Psoas muscle (tissue), 8 donors: ENCODE results near the gene VSIG2. TPM values are rescaled to one million over a fixed set of nuclear protein-coding genes. Genes with fewer than 3 reads are reported as not detected.

Experiments
- ATAC-seq, 4 donors: fragments of 200-7000 bp; cut with Tn5 transposase; one replicate each; pipeline ENCODE4 v1.9.1; 2020; ENCODE audit warnings: moderate library complexity in 3 of 4, mild to moderate bottlenecking in 2 of 4
- DNase-seq, 2 donors: peaks; one replicate each; pipeline ENCODE4 v3.0.0-alpha.2; 2020
- H3K27ac ChIP-seq: fragments of 200-600 bp; one replicate; pipeline ENCODE4 v1.8.0; 2022
- H3K27me3 ChIP-seq, 3 donors: fragments of 200-600 bp in 1 of 3; one replicate each; pipeline versions ENCODE4 v1.6.1 to v1.8.0; 2013 to 2022; ENCODE audit warnings: low read length in 2 of 3, mild to moderate bottlenecking in 2 of 3, moderate library complexity in 1 of 3; ENCODE audit not compliant: insufficient read depth in 3 of 3
- H3K36me3 ChIP-seq, 2 donors: fragments of 200-600 bp in 1 of 2; one replicate each; pipeline versions ENCODE4 v1.6.1 to v1.8.0; 2013 to 2022; ENCODE audit warnings: low read depth in 1 of 2, mild to moderate bottlenecking in 1 of 2, moderate library complexity in 1 of 2; ENCODE audit not compliant: insufficient read depth in 1 of 2
- H3K4me1 ChIP-seq: fragments of 200-600 bp; one replicate; pipeline ENCODE4 v1.8.0; 2022
- H3K4me3 ChIP-seq: fragments of 200-600 bp; one replicate; pipeline ENCODE4 v1.8.0; 2022; ENCODE audit warnings: mild to moderate bottlenecking
- H3K9me3 ChIP-seq: fragments of 200-600 bp; one replicate; pipeline ENCODE4 v1.8.0; 2022
- WGBS, 3 donors: extraction: QIAGEN DNeasy Blood & Tissue Kit; methylation state at CpG; one replicate each; pipeline versions ENCODE4 v1.1.6 to v1.1.7; 2013; 5-methylcytosine and 5-hydroxymethylcytosine counted together
- intact Hi-C, 2 donors: fragments of 100-400 bp; cut with DNase I; formaldehyde crosslinking; loops; one replicate each; pipeline versions ENCODE4 v1.11.0 to v1.14.2; 2022
- polyA plus RNA-seq, 3 donors: library from polyadenylated mRNA; stranded (reverse); fragments of 200-250 nt; gene quantifications; one replicate each; pipeline ENCODE4 v1.2.3, GENCODE V29; 2013
- total RNA-seq, 4 donors: library from RNA; stranded (reverse); fragmentation: NEBNext Ultra II Directional in 2 of 4; extraction: Animal tissue kit (Norgen Biotek cat#: 25700) in 2 of 4; gene quantifications; one replicate each; pipeline versions ENCODE4 v1.2.1 to v1.2.4, GENCODE V29; 2021 to 2023
- TF ChIP-seq, protein P1 (sequence below): fragments of 200-600 bp; IDR thresholded peaks from one replicate; pipeline ENCODE4 v1.8.0; 2022; ENCODE audit warnings: antibody characterized with exemption
- donor health status: healthy with polysubstance abuse.
- donor health status: DM: no; HTN: no; CAD: no; lungs with moderate emphysema.
- donor health status: Bipolar disorder and iron deficiency.
- donor health status: healthy.
- donor health status: DM: yes; HTN: yes; CAD: no.
- donor health status: DM: no; HTN: no; CAD: no.
- donor health status: DM: no; HTN: no; CAD: no.
- donor health status: DM: yes; HTN: yes; CAD: no.

The VSIG2 gene
- total and polyA plus RNA-seq, 7 donors: 0.15 to 0.58 (median 0.36) TPM

DNA sequence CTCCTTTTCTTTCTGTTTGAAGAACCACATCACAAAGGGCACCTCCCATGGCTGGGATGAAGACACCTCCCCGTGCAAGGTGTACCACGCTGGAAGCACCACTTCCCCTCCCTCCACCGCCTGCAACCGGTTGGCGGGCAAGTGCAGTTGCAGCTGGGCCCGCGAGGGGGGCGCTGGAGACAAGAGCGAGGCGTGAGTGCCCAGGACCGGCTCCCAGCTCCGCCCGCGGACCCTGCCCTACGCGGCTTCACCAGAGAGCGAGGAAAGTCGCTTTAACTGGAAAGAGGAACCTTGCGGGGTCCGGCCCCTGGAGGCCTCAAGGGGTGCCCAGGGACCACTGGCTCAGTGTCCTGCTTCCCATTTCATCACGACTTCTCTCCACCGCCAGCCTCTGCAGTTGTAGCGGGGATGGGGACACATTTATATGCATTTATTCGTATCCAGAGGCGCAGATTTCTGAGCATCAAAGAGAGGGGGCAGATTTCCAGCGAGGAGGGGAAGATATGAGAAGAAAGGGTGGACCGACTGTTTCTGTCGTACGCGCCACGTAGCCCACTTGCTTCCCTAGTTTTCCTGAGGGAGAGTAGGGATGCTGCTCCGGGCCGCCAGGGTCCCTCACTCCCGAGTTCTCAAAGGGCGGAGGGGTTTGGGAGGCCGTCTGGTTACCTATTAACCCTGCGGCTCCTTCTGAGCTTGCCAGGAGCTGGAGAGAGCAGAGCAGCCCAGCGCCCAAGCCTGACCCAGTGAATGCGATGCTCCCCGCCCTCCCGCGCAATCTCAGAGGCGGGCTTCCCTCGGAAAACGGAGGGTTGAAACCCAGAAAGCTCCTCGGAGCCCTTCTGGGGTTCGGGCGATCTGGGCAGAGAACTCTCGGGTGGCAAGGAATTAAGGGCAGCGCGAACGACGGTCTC, 6.6 kb upstream of the VSIG2 start:
- intact Hi-C loops: no loop called here
- Histone ChIP-seq H3K27ac (peak overlapping the region; percentile 81), H3K4me1 (peaks cover 27% of the 10 kb centered on the region), H3K4me3 (peak overlapping the region; percentile 74), H3K9me3 (no peaks in the 10 kb centered on the region), H3K27me3 (peaks cover 0 to 60% (median 26%) of the 10 kb centered on the region in 3 donors), H3K36me3 (peaks cover 0 to under 1% of the 10 kb centered on the region in 2 donors)
- peak; percentile 74 to 78 for DNase-seq
- ATAC-seq: peak; percentile 66 to 76 (median 72)
- 6 to 12% (median 10%) methylated on average over 53 of the region's 53 CpGs for WGBS, 3 donors
- TF ChIP-seq, protein P1, sequence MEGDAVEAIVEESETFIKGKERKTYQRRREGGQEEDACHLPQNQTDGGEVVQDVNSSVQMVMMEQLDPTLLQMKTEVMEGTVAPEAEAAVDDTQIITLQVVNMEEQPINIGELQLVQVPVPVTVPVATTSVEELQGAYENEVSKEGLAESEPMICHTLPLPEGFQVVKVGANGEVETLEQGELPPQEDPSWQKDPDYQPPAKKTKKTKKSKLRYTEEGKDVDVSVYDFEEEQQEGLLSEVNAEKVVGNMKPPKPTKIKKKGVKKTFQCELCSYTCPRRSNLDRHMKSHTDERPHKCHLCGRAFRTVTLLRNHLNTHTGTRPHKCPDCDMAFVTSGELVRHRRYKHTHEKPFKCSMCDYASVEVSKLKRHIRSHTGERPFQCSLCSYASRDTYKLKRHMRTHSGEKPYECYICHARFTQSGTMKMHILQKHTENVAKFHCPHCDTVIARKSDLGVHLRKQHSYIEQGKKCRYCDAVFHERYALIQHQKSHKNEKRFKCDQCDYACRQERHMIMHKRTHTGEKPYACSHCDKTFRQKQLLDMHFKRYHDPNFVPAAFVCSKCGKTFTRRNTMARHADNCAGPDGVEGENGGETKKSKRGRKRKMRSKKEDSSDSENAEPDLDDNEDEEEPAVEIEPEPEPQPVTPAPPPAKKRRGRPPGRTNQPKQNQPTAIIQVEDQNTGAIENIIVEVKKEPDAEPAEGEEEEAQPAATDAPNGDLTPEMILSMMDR: peak; percentile 66

DNA sequence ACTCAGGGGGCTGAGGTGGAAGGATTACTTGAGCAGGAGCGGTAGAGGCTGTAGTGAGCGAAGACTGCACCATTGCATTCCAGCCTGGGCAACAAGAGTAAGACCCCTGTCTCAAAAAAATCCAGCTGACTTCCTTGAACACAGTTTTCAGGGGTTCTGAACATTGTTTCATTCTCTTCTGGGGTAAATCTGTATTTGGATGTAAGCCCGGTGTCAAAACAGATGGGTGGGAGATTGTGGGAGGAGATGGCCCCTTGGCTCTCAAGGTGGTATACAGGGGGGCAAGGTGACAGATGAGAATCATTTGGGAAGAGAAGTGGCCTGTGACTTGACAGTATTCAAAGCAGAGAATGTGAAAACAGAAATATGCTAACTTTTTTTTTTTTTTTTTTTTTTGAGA, 5.3 kb upstream of the VSIG2 start:
- DNase-seq: no peak
- no peak for ATAC-seq
- Histone ChIP-seq H3K27ac (no peak overlapping the region), H3K9me3 (no peaks in the 10 kb centered on the region), H3K4me1 (peaks cover 18% of the 10 kb centered on the region), H3K4me3 (no peak overlapping the region), H3K27me3 (peaks cover 0 to 52% (median 21%) of the 10 kb centered on the region in 3 donors), H3K36me3 (peaks cover 0 to 6% of the 10 kb centered on the region in 2 donors)
- intact Hi-C loops: no loop called here
- TF ChIP-seq, protein P1: no peak
- WGBS, 3 donors: 55 to 58% (median 57%) methylated on average over 3 of the region's 3 CpGs

DNA sequence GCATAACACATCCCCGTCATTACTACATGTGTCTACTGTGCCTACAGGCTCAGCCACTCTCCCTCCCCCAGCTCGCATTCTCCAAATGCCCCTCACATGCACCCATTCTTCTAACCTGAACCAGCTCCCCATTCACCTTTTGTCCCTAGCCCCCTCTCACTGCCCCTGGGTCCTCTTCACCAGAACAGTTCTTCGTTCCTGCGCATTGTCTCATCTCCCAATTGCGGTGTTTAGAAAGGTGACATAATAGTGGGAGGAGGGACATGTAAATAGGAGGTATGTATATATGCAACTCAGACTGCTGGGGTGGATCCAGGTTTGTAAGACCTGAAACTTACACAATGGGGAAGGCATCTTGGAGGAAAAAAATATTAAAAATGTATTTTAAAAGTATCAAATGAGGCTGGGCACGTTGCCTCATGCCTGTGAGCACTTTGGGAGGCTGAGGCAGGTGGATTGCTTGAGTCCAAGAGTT, 4.7 kb upstream of the VSIG2 start:
- intact Hi-C loops: no loop called here
- TF ChIP-seq, protein P1: no peak
- ATAC-seq (no peak), DNase-seq (no peak)
- 30 to 37% (median 34%) methylated on average over 6 of the region's 6 CpGs for WGBS, 3 donors
- no peak overlapping the region for H3K4me3 ChIP-seq
- H3K9me3 ChIP-seq: no peaks in the 10 kb centered on the region
- H3K27me3 ChIP-seq: peaks cover 0 to 48% (median 21%) of the 10 kb centered on the region in 3 donors
- peaks cover 16% of the 10 kb centered on the region for H3K4me1 ChIP-seq
- peaks cover 0 to 6% of the 10 kb centered on the region in 2 donors for H3K36me3 ChIP-seq
- H3K27ac ChIP-seq: no peak overlapping the region

DNA sequence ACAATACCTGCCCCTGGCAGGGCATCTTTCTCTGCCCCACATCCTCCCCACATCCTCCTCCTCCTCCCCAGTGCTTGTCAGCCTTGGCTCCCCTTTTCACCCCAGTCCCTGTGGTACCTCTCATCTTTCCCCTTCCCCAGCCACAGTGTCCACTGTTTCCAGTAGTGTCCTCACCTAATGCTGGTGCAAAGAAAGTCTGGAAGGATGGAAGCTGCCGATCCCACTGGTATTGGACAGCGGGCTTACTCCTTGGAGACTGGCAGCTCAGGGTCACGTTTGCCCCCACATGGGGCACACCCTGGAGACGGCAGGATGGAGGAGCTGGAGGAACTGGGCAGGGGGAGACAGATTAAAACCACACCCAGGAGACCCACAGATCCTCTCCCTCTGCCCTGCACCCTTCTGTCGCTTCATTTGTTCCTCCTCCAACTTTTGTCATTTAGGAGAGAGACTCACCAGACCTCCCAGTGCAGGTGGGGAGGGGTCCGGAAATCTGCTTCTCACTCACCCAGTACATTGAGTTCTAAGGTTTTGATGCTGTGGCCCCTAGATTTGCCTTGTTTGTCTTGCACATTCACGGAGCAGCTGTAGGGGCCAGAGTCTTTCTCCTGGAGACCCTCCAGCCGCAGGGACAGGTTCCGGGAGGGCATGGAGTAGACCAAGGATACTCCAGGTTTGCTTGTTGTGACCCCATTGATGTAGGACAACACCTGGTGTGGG, 4.1 kb upstream of the VSIG2 start:
- ATAC-seq: no peak
- no peaks in the 10 kb centered on the region for H3K9me3 ChIP-seq
- H3K27ac ChIP-seq: no peak overlapping the region
- DNase-seq: no peak
- TF ChIP-seq, protein P1: no peak
- H3K36me3 ChIP-seq: peaks cover 0 to 6% of the 10 kb centered on the region in 2 donors
- H3K4me1 ChIP-seq: peaks cover 15% of the 10 kb centered on the region
- no peak overlapping the region for H3K4me3 ChIP-seq
- intact Hi-C loops: no loop called here
- H3K27me3 ChIP-seq: peaks cover 0 to 49% (median 18%) of the 10 kb centered on the region in 3 donors
- WGBS, 3 donors: 26 to 31% (median 31%) methylated on average over 9 of the region's 9 CpGs
